HCT116 (cell line): ENCODE measurements around the gene ADAMTSL5. TPM values are rescaled to one million over a fixed set of nuclear protein-coding genes. Genes with fewer than 3 reads are reported as not detected.

Source experiments
- ATAC-seq: fragments of 200-7000 bp; cut with Tn5 transposase; 2 replicates; pipeline ENCODE4 v1.9.1; 2020; ENCODE audit warnings: mild to moderate bottlenecking, moderate library complexity
- BruUV-seq: library from RNA; stranded (reverse); fragments of 400-500 nt; replicated peaks from 2 replicates; lab custom pipeline; 2021; lab: Mats Ljungman, UMichigan
- CTCF ChIA-PET: fragments of 300-600 bp; sonication (Branson Sonifier 250); formaldehyde crosslinking; loops from one replicate; lab custom pipeline; 2021; ENCODE audit warnings: antibody characterized with exemption; lab: Charles Lee
- POLR2A ChIA-PET: fragments of 300-600, 350-600 bp; sonication (Branson Sonifier 250); formaldehyde crosslinking; loops from one replicate; lab custom pipeline; 2021; ENCODE audit warnings: antibody characterized with exemption; lab: Charles Lee
- RAD21 ChIA-PET, 2 experiments: fragments of 300-600 bp; sonication (Branson Sonifier 250); formaldehyde crosslinking; loops; one replicate each; lab custom pipeline; 2023; ENCODE audit warnings: low total read pairs in 2 of 2; ENCODE audit not compliant: uncharacterized antibody in 2 of 2, unreplicated experiment in 2 of 2, low non-redundant PET in 1 of 2; lab: Charles Lee
- DNase-seq: peaks from one replicate; pipeline ENCODE4 v3.0.0-alpha.2; 2010; ENCODE audit warnings: low read depth, low spot score
- H2AFZ ChIP-seq: fragments of 200-600 bp; shearing (Covaris generic), sonication (generic); 2 replicates; pipeline ENCODE4 v1.6.1; 2017; ENCODE audit warnings: low read depth, mixed run types, mixed read lengths, antibody characterized with exemption, low read length; ENCODE audit not compliant: poor library complexity, severe bottlenecking
- H3K27ac ChIP-seq: 2 replicates; pipeline ENCODE4 v1.5.1; 2012; ENCODE audit warnings: low read depth, low read length
- H3K27me3 ChIP-seq: fragments of 200-600 bp; sonication (generic); 2 replicates; pipeline ENCODE4 v1.6.1; 2016; ENCODE audit warnings: mixed run types, low read length, mixed read lengths; ENCODE audit not compliant: insufficient read depth
- H3K36me3 ChIP-seq, 2 experiments: fragments of 200-500 bp in 1 of 2; fragments of 200-600 bp in 1 of 2; sonication (Bioruptor generic) in 1 of 2; sonication (generic) in 1 of 2; 2 replicates each; pipeline versions ENCODE4 v1.5.1 to v1.6.1; 2014 to 2016; ENCODE audit warnings: low read length in 2 of 2, inconsistent platforms in 1 of 2, mixed read lengths in 1 of 2, mixed run types in 1 of 2; ENCODE audit not compliant: insufficient read depth in 2 of 2, control insufficient read depth in 1 of 2
- H3K4me1 ChIP-seq, 2 experiments: fragments of 200-600 bp in 1 of 2; sonication (generic) in 1 of 2; 2 replicates each; pipeline versions ENCODE4 v1.5.1 to v1.6.1; 2012 to 2017; ENCODE audit warnings: low read length in 2 of 2, inconsistent platforms in 1 of 2, mild to moderate bottlenecking in 1 of 2, mixed read lengths in 1 of 2, mixed run types in 1 of 2, moderate library complexity in 1 of 2; ENCODE audit not compliant: insufficient read depth in 2 of 2, control insufficient read depth in 1 of 2
- H3K4me2 ChIP-seq: fragments of 200-600 bp; sonication (generic); 2 replicates; pipeline ENCODE4 v1.6.1; 2017; ENCODE audit warnings: mixed run types, low read length, mixed read lengths
- H3K4me3 ChIP-seq, 2 experiments: fragments of 200-600 bp in 1 of 2; sonication (generic) in 1 of 2; replicated peaks in 1 of 2; 2 replicates each; pipeline ENCODE4 v1.5.1; 2011 to 2016; ENCODE audit warnings: low read length in 2 of 2, control low read depth in 1 of 2, low read depth in 1 of 2, mild to moderate bottlenecking in 1 of 2, mixed read lengths in 1 of 2, mixed run types in 1 of 2
- H3K79me2 ChIP-seq: fragments of 200-600 bp; sonication (generic); 2 replicates; pipeline ENCODE4 v1.6.1; 2017; ENCODE audit warnings: mild to moderate bottlenecking, mixed run types, low read length, moderate library complexity, mixed read lengths; ENCODE audit not compliant: insufficient read depth
- H3K9ac ChIP-seq: fragments of 200-600 bp; sonication (generic); 2 replicates; pipeline ENCODE4 v1.6.1; 2016; ENCODE audit warnings: low read length, mixed read lengths
- H3K9me2 ChIP-seq: fragments of 200-600 bp; sonication (generic), shearing (Covaris generic); 2 replicates; pipeline ENCODE4 v1.6.1; 2017; ENCODE audit warnings: mixed run types, mild to moderate bottlenecking, moderate library complexity; ENCODE audit not compliant: insufficient read depth
- H3K9me3 ChIP-seq, 2 experiments: fragments of 200-500 bp in 1 of 2; fragments of 200-600 bp in 1 of 2; sonication (Bioruptor generic) in 1 of 2; sonication (generic) in 1 of 2; 2 replicates each; pipeline ENCODE4 v1.6.1; 2014 to 2017; ENCODE audit warnings: low read length in 2 of 2, mixed read lengths in 2 of 2, inconsistent platforms in 1 of 2, low read depth in 1 of 2, mild to moderate bottlenecking in 1 of 2, mixed run types in 1 of 2, moderate library complexity in 1 of 2; ENCODE audit not compliant: control insufficient read depth in 1 of 2, insufficient read depth in 1 of 2
- H4K20me1 ChIP-seq: fragments of 200-600 bp; sonication (generic), shearing (Covaris generic); 2 replicates; pipeline ENCODE4 v1.6.1; 2017; ENCODE audit warnings: mixed run types, mild to moderate bottlenecking, moderate library complexity; ENCODE audit not compliant: insufficient read depth
- ATF3 ChIP-seq: IDR thresholded peaks from 2 replicates; pipeline ENCODE4 v1.6.1; 2012
- CBX3 ChIP-seq: IDR thresholded peaks from 2 replicates; pipeline ENCODE4 v1.6.1; 2012; ENCODE audit warnings: low read depth
- CEBPB ChIP-seq: IDR thresholded peaks from 2 replicates; pipeline ENCODE4 v1.6.1; 2012; ENCODE audit warnings: low read depth
- EGR1 ChIP-seq: IDR thresholded peaks from 2 replicates; pipeline ENCODE4 v1.6.1; 2012; ENCODE audit warnings: low read depth
- ELF1 ChIP-seq: IDR thresholded peaks from 2 replicates; pipeline ENCODE4 v1.6.1; 2012; ENCODE audit warnings: low read depth, borderline replicate concordance
- EZH2 ChIP-seq: fragments of 200-600 bp; sonication (generic); IDR thresholded peaks from 2 replicates; pipeline ENCODE4 v1.6.1; 2017; ENCODE audit warnings: antibody characterized with exemption, mixed run types
- EZH2phosphoT487 ChIP-seq: fragments of 200-600 bp; IDR thresholded peaks from 2 replicates; pipeline ENCODE4 v1.6.1; 2018; ENCODE audit warnings: antibody characterized with exemption, borderline replicate concordance
- FOSL1 ChIP-seq: IDR thresholded peaks from 2 replicates; pipeline ENCODE4 v1.6.1; 2012; ENCODE audit warnings: low read depth
- JUND ChIP-seq: IDR thresholded peaks from 2 replicates; pipeline ENCODE4 v1.6.1; 2012
- MAX ChIP-seq: IDR thresholded peaks from 2 replicates; pipeline ENCODE4 v1.6.1; 2012
- POLR2A ChIP-seq: IDR thresholded peaks from 2 replicates; pipeline ENCODE4 v1.7.0; 2011; ENCODE audit warnings: borderline replicate concordance; ENCODE audit not compliant: insufficient read depth, insufficient read length; ENCODE audit errors: extremely low read depth
- POLR2AphosphoS5 ChIP-seq: IDR thresholded peaks from 2 replicates; pipeline ENCODE4 v1.6.1; 2011; ENCODE audit warnings: mild to moderate bottlenecking, low read depth, low read length, moderate library complexity
- RAD21 ChIP-seq: IDR thresholded peaks from 2 replicates; pipeline ENCODE4 v1.6.1; 2012; ENCODE audit warnings: low read depth, mild to moderate bottlenecking
- SIN3A ChIP-seq: IDR thresholded peaks from 2 replicates; pipeline ENCODE4 v1.6.1; 2012; ENCODE audit warnings: low read depth
- SP1 ChIP-seq: IDR thresholded peaks from 2 replicates; pipeline ENCODE4 v1.6.1; 2012; ENCODE audit warnings: low read depth
- SRF ChIP-seq: IDR thresholded peaks from 2 replicates; pipeline ENCODE4 v1.6.1; 2012; ENCODE audit warnings: low read depth
- TCF7L2 ChIP-seq: IDR thresholded peaks from 2 replicates; pipeline ENCODE4 v1.7.0; 2011; ENCODE audit warnings: borderline replicate concordance, inconsistent platforms; ENCODE audit not compliant: insufficient read depth, insufficient read length; ENCODE audit errors: extremely low read depth
- ZBTB33 ChIP-seq: IDR thresholded peaks from 2 replicates; pipeline ENCODE4 v1.6.1; 2011; ENCODE audit warnings: mild to moderate bottlenecking, low read length, moderate library complexity; ENCODE audit not compliant: insufficient replicate concordance; ENCODE audit errors: extremely low read depth
- ZFX ChIP-seq: fragments of 450-650 bp; IDR thresholded peaks from 2 replicates; pipeline ENCODE4 v1.6.1; 2017
- intact Hi-C: fragments of 100-400 bp; cut with micrococcal nuclease; formaldehyde crosslinking; loops from 2 replicates; pipeline ENCODE4 v1.10.0; 2022
- total RNA-seq: library from RNA; stranded (reverse); gene quantifications from one replicate; pipeline ENCODE4 v1.2.1, GENCODE V29; 2021; ENCODE audit not compliant: unreplicated experiment

The ADAMTSL5 gene
- total RNA-seq, 1 experiment from 2014 or later, result 24.0 TPM

GRCh38 chr19:1505012-1505411 is 7.8 kb downstream of the ADAMTSL5 start:
- Histone ChIP-seq H3K79me2 (no peaks in the 10 kb centered on the region), H4K20me1 (no peaks in the 10 kb centered on the region), H2AFZ (no peak overlapping the region), H3K36me3 (no peaks in the 10 kb centered on the region), H3K4me3 (no peak overlapping the region), H3K9me3 (no peaks in the 10 kb centered on the region), H3K9me2 (no peaks in the 10 kb centered on the region), H3K9ac (no peak overlapping the region), H3K4me2 (no peak overlapping the region), H3K27ac (no peak overlapping the region), H3K4me1 (peaks cover 17 to 52% of the 10 kb centered on the region in 2 experiments), H3K27me3 (no peaks in the 10 kb centered on the region)
- ChIA-PET POLR2A (no interaction called here), RAD21 (no interaction called here), CTCF (no interaction called here)
- TF ChIP-seq SP1 (no peak), SIN3A (no peak), POLR2A (no peak), ELF1 (no peak), TCF7L2 (no peak), JUND (no peak), CEBPB (no peak), EGR1 (no peak), CBX3 (no peak), EZH2 (no peak), RAD21 (no peak), ZBTB33 (no peak), FOSL1 (no peak), EZH2phosphoT487 (no peak), ZFX (no peak), ATF3 (no peak), MAX (no peak), SRF (no peak), POLR2AphosphoS5 (no peak)
- intact Hi-C loops, result no loop called here
- no TSS peak for BruUV-seq
- ATAC-seq, result no peak
- no peak for DNase-seq
